Activated B cell treated with CpG ODN at 0.5 μM for 24 hours (primary cell): Measurements from ENCODE around the gene CNTN1. TPM values are rescaled to one million over a fixed set of nuclear protein-coding genes. Genes with fewer than 3 reads are reported as not detected.

Experiments
- ATAC-seq: fragments of 200-7000 bp; cut with Tn5 transposase; one replicate; pipeline ENCODE4 v1.10.0; 2021; ENCODE audit warnings: low read depth, mild to moderate bottlenecking, moderate library complexity
- CTCF ChIA-PET: fragments of 350-600 bp; sonication (Branson Sonifier 250); formaldehyde crosslinking; loops from one replicate; lab custom pipeline; 2021; ENCODE audit warnings: antibody characterized with exemption; lab: Charles Lee
- POLR2A ChIA-PET: fragments of 350-600 bp; sonication (Branson Sonifier 250); formaldehyde crosslinking; loops from one replicate; lab custom pipeline; 2021; ENCODE audit warnings: antibody characterized with exemption; lab: Charles Lee
- DNase-seq: peaks from one replicate; pipeline ENCODE4 v3.0.0; 2022
- H3K27ac Mint-ChIP-seq: one replicate; pipeline ENCODE4 v1.8.0; 2020; ENCODE audit warnings: mixed read lengths
- H3K27me3 Mint-ChIP-seq: one replicate; pipeline ENCODE4 v1.8.0; 2021; ENCODE audit warnings: mixed read lengths
- H3K36me3 Mint-ChIP-seq: one replicate; pipeline ENCODE4 v1.8.0; 2021; ENCODE audit warnings: low read depth, mixed read lengths
- H3K4me1 Mint-ChIP-seq: one replicate; pipeline ENCODE4 v1.8.0; 2021; ENCODE audit warnings: mixed read lengths
- H3K4me3 Mint-ChIP-seq: one replicate; pipeline ENCODE4 v1.8.0; 2020; ENCODE audit warnings: mild to moderate bottlenecking, mixed read lengths
- H3K9me3 Mint-ChIP-seq: one replicate; pipeline ENCODE4 v1.8.0; 2020; ENCODE audit warnings: mixed read lengths
- intact Hi-C: fragments of 100-400 bp; cut with micrococcal nuclease; formaldehyde crosslinking; loops from one replicate; pipeline ENCODE4 v1.15.1; 2024
- total RNA-seq: library from RNA; stranded (reverse); gene quantifications from 2 replicates; pipeline ENCODE4 v1.2.3, GENCODE V29; 2022
- TF ChIP-seq, protein P1 (sequence below): fragments of 200-600 bp; IDR thresholded peaks from one replicate; pipeline ENCODE4 v1.8.0; 2022; ENCODE audit warnings: antibody characterized with exemption, mild to moderate bottlenecking

CNTN1 gene
- total RNA-seq, 1 donor from 2014 or later: not detected

GRCh38 chr12:40820794-40821484 is 128.7 kb downstream of the CNTN1 start:
- POLR2A ChIA-PET: no interaction called here
- Mint-ChIP-seq H3K4me3 (no peak overlapping the region), H3K4me1 (no peaks in the 10 kb centered on the region), H3K27ac (no peak overlapping the region), H3K36me3 (no peaks in the 10 kb centered on the region), H3K9me3 (peaks cover 7% of the 10 kb centered on the region), H3K27me3 (no peaks in the 10 kb centered on the region)
- intact Hi-C loops: no loop called here
- DNase-seq (no peak), ATAC-seq (no peak)
- CTCF ChIA-PET: no interaction called here
- TF ChIP-seq, protein P1, sequence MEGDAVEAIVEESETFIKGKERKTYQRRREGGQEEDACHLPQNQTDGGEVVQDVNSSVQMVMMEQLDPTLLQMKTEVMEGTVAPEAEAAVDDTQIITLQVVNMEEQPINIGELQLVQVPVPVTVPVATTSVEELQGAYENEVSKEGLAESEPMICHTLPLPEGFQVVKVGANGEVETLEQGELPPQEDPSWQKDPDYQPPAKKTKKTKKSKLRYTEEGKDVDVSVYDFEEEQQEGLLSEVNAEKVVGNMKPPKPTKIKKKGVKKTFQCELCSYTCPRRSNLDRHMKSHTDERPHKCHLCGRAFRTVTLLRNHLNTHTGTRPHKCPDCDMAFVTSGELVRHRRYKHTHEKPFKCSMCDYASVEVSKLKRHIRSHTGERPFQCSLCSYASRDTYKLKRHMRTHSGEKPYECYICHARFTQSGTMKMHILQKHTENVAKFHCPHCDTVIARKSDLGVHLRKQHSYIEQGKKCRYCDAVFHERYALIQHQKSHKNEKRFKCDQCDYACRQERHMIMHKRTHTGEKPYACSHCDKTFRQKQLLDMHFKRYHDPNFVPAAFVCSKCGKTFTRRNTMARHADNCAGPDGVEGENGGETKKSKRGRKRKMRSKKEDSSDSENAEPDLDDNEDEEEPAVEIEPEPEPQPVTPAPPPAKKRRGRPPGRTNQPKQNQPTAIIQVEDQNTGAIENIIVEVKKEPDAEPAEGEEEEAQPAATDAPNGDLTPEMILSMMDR: no peak

- intact Hi-C loops: no loop called here
- H3K9me3 Mint-ChIP-seq: no peaks in the 10 kb centered on the region
These were observed 132.9 kb downstream of the CNTN1 start for GRCh38 chr12:40825156-40825555.

GRCh38 chr12:40827683-40828592 is 135.7 kb downstream of the CNTN1 start:
- POLR2A ChIA-PET: no interaction called here
- Mint-ChIP-seq H3K36me3 (no peaks in the 10 kb centered on the region), H3K27me3 (peaks cover 4% of the 10 kb centered on the region), H3K27ac (no peak overlapping the region), H3K4me3 (no peak overlapping the region), H3K9me3 (no peaks in the 10 kb centered on the region), H3K4me1 (no peaks in the 10 kb centered on the region)
- DNase-seq (no peak), ATAC-seq (no peak)
- TF ChIP-seq, protein P1: no peak
- intact Hi-C loops: no loop called here
- CTCF ChIA-PET: no interaction called here

More at GRCh38 chr12:40825156-40825555, 132.9 kb downstream of the CNTN1 start:
- DNase-seq: no peak
- no peaks in the 10 kb centered on the region for H3K4me1 Mint-ChIP-seq
- H3K36me3 Mint-ChIP-seq: no peaks in the 10 kb centered on the region
- no peak overlapping the region for H3K27ac Mint-ChIP-seq
- POLR2A ChIA-PET: no interaction called here
- ATAC-seq: no peak
- peaks cover 4% of the 10 kb centered on the region for H3K27me3 Mint-ChIP-seq
- H3K4me3 Mint-ChIP-seq: no peak overlapping the region
- TF ChIP-seq, protein P1: no peak
- CTCF ChIA-PET: no interaction called here

- CTCF ChIA-PET: no interaction called here
- intact Hi-C loops: no loop called here
These were observed 136.4 kb downstream of the CNTN1 start for GRCh38 chr12:40828593-40828990.

More at GRCh38 chr12:40828593-40828990, 136.4 kb downstream of the CNTN1 start:
- ATAC-seq (no peak), DNase-seq (no peak)
- H3K9me3 Mint-ChIP-seq: no peaks in the 10 kb centered on the region
- H3K4me3 Mint-ChIP-seq: no peak overlapping the region
- H3K36me3 Mint-ChIP-seq: no peaks in the 10 kb centered on the region
- no peaks in the 10 kb centered on the region for H3K4me1 Mint-ChIP-seq
- peaks cover 4% of the 10 kb centered on the region for H3K27me3 Mint-ChIP-seq
- POLR2A ChIA-PET: no interaction called here
- H3K27ac Mint-ChIP-seq: no peak overlapping the region
- TF ChIP-seq, protein P1: no peak
